ENCODE results near the gene SPEF1. TPM values are rescaled to one million over a fixed set of nuclear protein-coding genes. Genes with fewer than 3 reads are reported as not detected.
A peak's percentile ranks its signal among the peaks of the same experiment; 100 is the strongest.

The SPEF1 gene
- total RNA-seq, 2 donors from 2014 or later, result 0.66 to 1.3 TPM

- no peak overlapping the region for H3K4me3 ChIP-seq
- no peak for ATAC-seq
- TF ChIP-seq, protein P1, sequence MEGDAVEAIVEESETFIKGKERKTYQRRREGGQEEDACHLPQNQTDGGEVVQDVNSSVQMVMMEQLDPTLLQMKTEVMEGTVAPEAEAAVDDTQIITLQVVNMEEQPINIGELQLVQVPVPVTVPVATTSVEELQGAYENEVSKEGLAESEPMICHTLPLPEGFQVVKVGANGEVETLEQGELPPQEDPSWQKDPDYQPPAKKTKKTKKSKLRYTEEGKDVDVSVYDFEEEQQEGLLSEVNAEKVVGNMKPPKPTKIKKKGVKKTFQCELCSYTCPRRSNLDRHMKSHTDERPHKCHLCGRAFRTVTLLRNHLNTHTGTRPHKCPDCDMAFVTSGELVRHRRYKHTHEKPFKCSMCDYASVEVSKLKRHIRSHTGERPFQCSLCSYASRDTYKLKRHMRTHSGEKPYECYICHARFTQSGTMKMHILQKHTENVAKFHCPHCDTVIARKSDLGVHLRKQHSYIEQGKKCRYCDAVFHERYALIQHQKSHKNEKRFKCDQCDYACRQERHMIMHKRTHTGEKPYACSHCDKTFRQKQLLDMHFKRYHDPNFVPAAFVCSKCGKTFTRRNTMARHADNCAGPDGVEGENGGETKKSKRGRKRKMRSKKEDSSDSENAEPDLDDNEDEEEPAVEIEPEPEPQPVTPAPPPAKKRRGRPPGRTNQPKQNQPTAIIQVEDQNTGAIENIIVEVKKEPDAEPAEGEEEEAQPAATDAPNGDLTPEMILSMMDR (IDR thresholded peaks at IDR 0.05), result no peak
- TF ChIP-seq POLR2A (IDR thresholded peaks at IDR 0.05), result no peak
- peaks cover 0 to 13% of the 10 kb centered on the region in 2 donors for H3K27me3 ChIP-seq
- intact Hi-C loops (cut with DNase I), result no loop called here
- no peak for DNase-seq
- H3K36me3 ChIP-seq (replicated peaks in 1 of 2; ENCODE audit: insufficient read depth in 1 of 2, low read depth in 2 of 2), result no peaks in the 10 kb centered on the region
- H3K9me3 ChIP-seq, result no peaks in the 10 kb centered on the region
- peaks cover 43% of the 10 kb centered on the region for H3K4me1 ChIP-seq
- 90% methylated on average over 16 of the region's 16 CpGs; no CpG with 5 or more reads in 1 of the 2 donors for WGBS, 2 donors
- H3K27ac ChIP-seq, result no peak overlapping the region
Measured at GRCh38 chr20:3748073-3748472, 33.2 kb downstream of the SPEF1 start.

- Histone ChIP-seq H3K4me1 (peaks cover 39% of the 10 kb centered on the region), H3K27ac (no peak overlapping the region), H3K27me3 (peaks cover 0 to 13% of the 10 kb centered on the region in 2 donors), H3K36me3 (replicated peaks in 1 of 2; ENCODE audit: insufficient read depth in 1 of 2, low read depth in 2 of 2) (no peaks in the 10 kb centered on the region), H3K9me3 (no peaks in the 10 kb centered on the region), H3K4me3 (no peak overlapping the region)
- intact Hi-C loops (cut with DNase I), result no loop called here
- no peak for TF ChIP-seq POLR2A (IDR thresholded peaks at IDR 0.05)
- TF ChIP-seq, protein P1 (IDR thresholded peaks at IDR 0.05), result no peak
- ATAC-seq (no peak), DNase-seq (no peak)
- 61 to 65% methylated on average over 2 of the region's 2 CpGs for WGBS, 2 donors
Measured at GRCh38 chr20:3747471-3747870, 33.8 kb downstream of the SPEF1 start.

DNA sequence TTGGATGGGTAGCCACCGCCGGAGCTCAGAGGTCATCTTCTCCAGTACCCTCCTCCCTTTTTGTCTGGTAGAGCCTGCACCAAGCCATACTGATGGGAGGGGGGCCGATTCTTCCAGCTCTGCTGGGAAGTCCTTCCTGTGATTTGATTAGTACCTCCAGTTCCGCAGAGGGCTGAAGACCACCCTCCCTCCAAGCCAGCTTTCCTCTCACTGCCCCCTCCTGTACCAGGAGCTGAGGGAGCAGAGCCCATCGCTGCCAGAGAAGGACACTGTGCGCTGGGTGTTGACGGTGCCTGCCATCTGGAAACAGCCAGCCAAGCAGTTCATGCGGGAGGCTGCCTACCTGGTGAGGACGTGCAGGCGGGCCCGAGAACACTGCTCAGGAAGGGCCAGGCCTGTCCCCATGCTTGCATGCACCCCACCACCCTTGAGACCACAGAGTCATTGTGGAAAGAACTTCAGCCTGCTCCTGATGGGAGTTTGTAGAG is 35.5 kb downstream of the SPEF1 start:
- TF ChIP-seq, protein P1 (IDR thresholded peaks at IDR 0.05), result no peak
- Histone ChIP-seq H3K4me3 (no peak overlapping the region), H3K27ac (no peak overlapping the region), H3K4me1 (peaks cover 25% of the 10 kb centered on the region), H3K9me3 (no peaks in the 10 kb centered on the region), H3K36me3 (replicated peaks in 1 of 2; ENCODE audit: insufficient read depth in 1 of 2, low read depth in 2 of 2) (no peaks in the 10 kb centered on the region), H3K27me3 (peaks cover 0 to 13% of the 10 kb centered on the region in 2 donors)
- no peak for DNase-seq
- 42 to 62% methylated on average over 4 to 11 of the region's 11 CpGs for WGBS, 2 donors
- no peak for ATAC-seq
- intact Hi-C loops (cut with DNase I), result no loop called here

DNA sequence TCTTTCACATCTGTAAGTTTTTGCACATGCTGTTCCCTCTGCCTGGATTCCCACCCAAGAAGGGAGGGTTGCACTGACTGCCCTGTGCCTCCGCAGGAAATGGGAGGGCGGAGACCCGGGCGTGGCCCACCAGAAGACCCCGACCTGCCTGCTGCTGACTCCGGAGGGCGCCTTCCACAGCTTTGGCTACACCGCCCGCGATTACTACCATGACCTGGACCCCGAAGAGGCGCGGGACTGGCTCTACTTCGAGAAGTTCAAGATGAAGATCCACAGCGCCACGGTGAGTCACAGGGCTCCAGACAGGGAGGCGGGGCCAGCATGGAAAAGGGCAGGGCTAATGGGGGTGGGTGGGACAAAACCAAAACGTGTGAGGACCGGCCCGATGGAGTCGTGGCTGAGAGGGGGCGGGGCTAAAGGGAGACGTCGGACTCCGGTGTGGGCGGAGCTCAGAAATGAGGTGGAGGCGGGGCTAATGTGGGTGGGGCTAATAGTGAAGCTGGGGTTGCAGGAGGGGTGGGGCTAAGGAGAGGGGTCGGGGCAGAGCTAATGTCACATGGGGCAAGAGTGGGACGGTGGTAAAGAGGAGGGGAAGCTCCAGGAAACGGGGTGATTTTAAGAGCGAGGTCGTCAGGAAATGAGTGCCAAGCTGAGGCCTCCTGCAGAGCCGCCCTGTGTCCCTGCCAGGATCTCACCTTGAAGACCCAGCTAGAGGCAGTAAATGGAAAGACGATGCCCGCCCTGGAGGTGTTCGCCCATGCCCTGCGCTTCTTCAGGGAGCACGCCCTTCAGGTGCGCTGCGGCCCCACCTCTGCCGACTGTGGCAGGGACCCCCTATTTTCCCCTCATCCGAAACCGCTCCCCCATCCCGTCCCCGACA is 36.2 kb downstream of the SPEF1 start:
- Histone ChIP-seq H3K27me3 (peaks cover 0 to 9% of the 10 kb centered on the region in 2 donors), H3K36me3 (replicated peaks in 1 of 2; ENCODE audit: insufficient read depth in 1 of 2, low read depth in 2 of 2) (no peaks in the 10 kb centered on the region), H3K27ac (no peak overlapping the region), H3K4me3 (no peak overlapping the region), H3K9me3 (no peaks in the 10 kb centered on the region), H3K4me1 (peaks cover 20% of the 10 kb centered on the region)
- TF ChIP-seq POLR2A (IDR thresholded peaks at IDR 0.05), result no peak
- TF ChIP-seq, protein P1 (IDR thresholded peaks at IDR 0.05), result no peak
- WGBS, 2 donors, result 19 to 27% methylated on average over 40 to 45 of the region's 45 CpGs
- DNase-seq (peak; percentile 80 to 90 (median 84)), ATAC-seq (peak; percentile 82)
- intact Hi-C loops (cut with DNase I), result no loop called here

Data from body of pancreas (tissue), 4 donors.